H54 (cell line): ENCODE data around the gene UBC.
"Not testable (repeated sequence)": the region's sequence is repeated elsewhere in the genome, so short reads cannot be mapped to it uniquely, and the experiment has no call there.

ENCODE experiments used
- DNase-seq: peaks from one replicate; pipeline ENCODE4 v3.0.0; 2011; ENCODE audit warnings: low spot score, mixed read lengths; ENCODE audit not compliant: insufficient read length
- FAIRE-seq: peaks from 3 replicates; lab custom pipeline; 2011; peaks lifted over from hg19 to GRCh38; lab: Jason Lieb, UNC
- POLR2A ChIP-seq: IDR thresholded peaks from 2 replicates; pipeline ENCODE4 v1.6.1; 2011; ENCODE audit warnings: low read depth, mild to moderate bottlenecking, low read length

Gene UBC

GRCh38 chr12:124927201-124928094 is 13.0 kb upstream of the UBC start:
- TF ChIP-seq POLR2A, result no peak
- no peak for FAIRE-seq
- DNase-seq, result no peak

- FAIRE-seq, DNase-seq: not testable (repeated sequence)
These were observed 11.3 kb upstream of the UBC start for GRCh38 chr12:124925782-124926181.

- DNase-seq (no peak), FAIRE-seq (no peak)
- TF ChIP-seq POLR2A, result no peak
These were observed 10.7 kb upstream of the UBC start for GRCh38 chr12:124925117-124925516.

- DNase-seq (no peak), FAIRE-seq (no peak)
These were observed 9.7 kb upstream of the UBC start for GRCh38 chr12:124923905-124924734.

GRCh38 chr12:124921200-124922031 is 7.0 kb upstream of the UBC start:
- no peak for TF ChIP-seq POLR2A
- FAIRE-seq, result no peak
- DNase-seq, result no peak

More at GRCh38 chr12:124923905-124924734, 9.7 kb upstream of the UBC start:
- TF ChIP-seq POLR2A, result no peak

GRCh38 chr12:124920353-124920935 is 6.0 kb upstream of the UBC start:
- FAIRE-seq, result no peak
- no peak for DNase-seq
- TF ChIP-seq POLR2A, result no peak

- DNase-seq (no peak), FAIRE-seq (no peak)
- no peak for TF ChIP-seq POLR2A
These were observed 5.3 kb upstream of the UBC start for GRCh38 chr12:124919521-124920352.

- not testable (repeated sequence) for FAIRE-seq, DNase-seq
These were observed 4.2 kb upstream of the UBC start for GRCh38 chr12:124918622-124918988.

- no peak for TF ChIP-seq POLR2A
- FAIRE-seq (no peak), DNase-seq (no peak)
These were observed 3.6 kb upstream of the UBC start for GRCh38 chr12:124917841-124918621.

- FAIRE-seq (peak; percentile 55), DNase-seq (no peak)
- 0 out of 2 replicates have a peak, but pooled peaks have one; percentile 40 for TF ChIP-seq POLR2A
These were observed 2.8 kb upstream of the UBC start for GRCh38 chr12:124917135-124917840.
